H9 (cell line): Measurements from ENCODE around the gene MAP2. TPM values are rescaled to one million over a fixed set of nuclear protein-coding genes. Genes with fewer than 3 reads are reported as not detected.

Experiments
- DNase-seq: peaks from one replicate; pipeline ENCODE4 v3.0.0-alpha.2; 2017
- H2AFZ ChIP-seq: one replicate; pipeline ENCODE4 v1.6.1; 2013; ENCODE audit warnings: mild to moderate bottlenecking, low read length, control low read depth, moderate library complexity
- H2AK5ac ChIP-seq: 2 replicates; pipeline ENCODE4 v1.6.1; 2013; ENCODE audit warnings: low read length, control low read depth, mixed read lengths; ENCODE audit not compliant: insufficient read length
- H2BK120ac ChIP-seq: one replicate; pipeline ENCODE4 v1.6.1; 2013; ENCODE audit warnings: low read depth, mild to moderate bottlenecking, low read length, control low read depth, inconsistent platforms; ENCODE audit not compliant: poor library complexity, severe bottlenecking
- H2BK12ac ChIP-seq: 2 replicates; pipeline ENCODE4 v1.6.1; 2013; ENCODE audit warnings: low read length, control low read depth, mixed read lengths, low read depth; ENCODE audit not compliant: insufficient read length
- H2BK15ac ChIP-seq: 2 replicates; pipeline ENCODE4 v1.6.1; 2013; ENCODE audit warnings: low read depth, low read length, control low read depth
- H2BK20ac ChIP-seq: one replicate; pipeline ENCODE4 v1.6.1; 2013; ENCODE audit warnings: low read depth, mild to moderate bottlenecking, low read length, control low read depth, inconsistent platforms; ENCODE audit not compliant: poor library complexity, severe bottlenecking
- H2BK5ac ChIP-seq: 2 replicates; pipeline ENCODE4 v1.6.1; 2013; ENCODE audit warnings: low read length, control low read depth, mixed read lengths; ENCODE audit not compliant: insufficient read length
- H3K14ac ChIP-seq: 2 replicates; pipeline ENCODE4 v1.6.1; 2013; ENCODE audit warnings: low read length, control low read depth; ENCODE audit not compliant: insufficient read depth
- H3K18ac ChIP-seq: 2 replicates; pipeline ENCODE4 v1.6.1; 2013; ENCODE audit warnings: low read depth, mild to moderate bottlenecking, mixed read lengths, low read length, control low read depth; ENCODE audit not compliant: insufficient read length
- H3K23ac ChIP-seq: 2 replicates; pipeline ENCODE4 v1.6.1; 2013; ENCODE audit warnings: low read length, control low read depth, mixed read lengths, low read depth; ENCODE audit not compliant: insufficient read length
- H3K23me2 ChIP-seq: 2 replicates; pipeline ENCODE4 v1.6.1; 2013; ENCODE audit warnings: low read depth, mild to moderate bottlenecking, mixed read lengths, low read length, control low read depth; ENCODE audit not compliant: insufficient read length, poor library complexity, severe bottlenecking
- H3K27ac ChIP-seq: 2 replicates; pipeline ENCODE4 v1.5.1; 2013; ENCODE audit warnings: low read length, control low read depth, mixed read lengths, low read depth; ENCODE audit not compliant: insufficient read length
- H3K27me3 ChIP-seq: 2 replicates; pipeline ENCODE4 v1.6.1; 2013; ENCODE audit warnings: low read length, control low read depth, inconsistent platforms; ENCODE audit not compliant: insufficient read depth
- H3K4ac ChIP-seq: 2 replicates; pipeline ENCODE4 v1.6.1; 2013; ENCODE audit warnings: low read depth, mild to moderate bottlenecking, control low read depth, inconsistent platforms, low read length, moderate library complexity
- H3K4me1 ChIP-seq: 2 replicates; pipeline ENCODE4 v1.6.1; 2013; ENCODE audit warnings: low read length, control low read depth, inconsistent platforms; ENCODE audit not compliant: insufficient read depth
- H3K4me2 ChIP-seq: 2 replicates; pipeline ENCODE4 v1.6.1; 2013; ENCODE audit warnings: low read length, control low read depth, mixed read lengths; ENCODE audit not compliant: insufficient read length, insufficient read depth
- H3K56ac ChIP-seq: 2 replicates; pipeline ENCODE4 v1.6.1; 2013; ENCODE audit warnings: low read depth, mild to moderate bottlenecking, mixed read lengths, low read length, control low read depth; ENCODE audit not compliant: insufficient read length
- H3K79me1 ChIP-seq: 2 replicates; pipeline ENCODE4 v1.6.1; 2013; ENCODE audit warnings: low read depth, mild to moderate bottlenecking, moderate library complexity, low read length, control low read depth, inconsistent platforms; ENCODE audit not compliant: insufficient read depth, poor library complexity, severe bottlenecking
- H3K79me2 ChIP-seq: 2 replicates; pipeline ENCODE4 v1.6.1; 2013; ENCODE audit warnings: low read length, control low read depth, inconsistent platforms; ENCODE audit not compliant: insufficient read depth
- H3K9ac ChIP-seq: 2 replicates; pipeline ENCODE4 v1.6.1; 2013; ENCODE audit warnings: low read length, control low read depth, mixed read lengths; ENCODE audit not compliant: insufficient read length; ENCODE audit errors: extremely low read depth
- H3K9me3 ChIP-seq: one replicate; pipeline ENCODE4 v1.6.1; 2013; ENCODE audit warnings: low read depth, low read length, inconsistent platforms; ENCODE audit not compliant: control insufficient read depth
- H3T11ph ChIP-seq: one replicate; pipeline ENCODE4 v1.6.1; 2013; ENCODE audit warnings: mild to moderate bottlenecking, low read length, control low read depth, inconsistent platforms
- H4K20me1 ChIP-seq: one replicate; pipeline ENCODE4 v1.6.1; 2013; ENCODE audit not compliant: control insufficient read depth, insufficient read length, insufficient read depth
- H4K5ac ChIP-seq: 2 replicates; pipeline ENCODE4 v1.6.1; 2013; ENCODE audit warnings: low read depth, mild to moderate bottlenecking, mixed read lengths, low read length, control low read depth; ENCODE audit not compliant: insufficient read length
- H4K8ac ChIP-seq: replicated peaks from 2 replicates; pipeline ENCODE4 v1.6.1; 2013; ENCODE audit warnings: low read length, control low read depth, mixed read lengths, low read depth; ENCODE audit not compliant: insufficient read length
- H4K91ac ChIP-seq: 2 replicates; pipeline ENCODE4 v1.6.1; 2013; ENCODE audit warnings: low read depth, mild to moderate bottlenecking, moderate library complexity, mixed read lengths, low read length, control low read depth; ENCODE audit not compliant: insufficient read length
- H3K27ac Mint-ChIP-seq, 3 experiments: 2 replicates in 2 of 3; 3 replicates in 1 of 3; pipeline ENCODE4 v1.8.0; 2020 to 2021; ENCODE audit warnings: mixed read lengths in 3 of 3, mild to moderate bottlenecking in 1 of 3, moderate library complexity in 1 of 3
- H3K27me3 Mint-ChIP-seq: 2 replicates; pipeline ENCODE4 v1.8.0; 2021; ENCODE audit warnings: low read depth, mild to moderate bottlenecking, moderate library complexity, mixed read lengths
- H3K36me3 Mint-ChIP-seq, 3 experiments: 2 replicates in 2 of 3; 3 replicates in 1 of 3; pipeline ENCODE4 v1.8.0; 2020 to 2021; ENCODE audit warnings: low read depth in 3 of 3, mixed read lengths in 3 of 3; ENCODE audit not compliant: insufficient read depth in 1 of 3
- H3K4me1 Mint-ChIP-seq, 2 experiments: 2 replicates each; pipeline ENCODE4 v1.8.0; 2020; ENCODE audit warnings: mixed read lengths in 2 of 2
- H3K4me3 Mint-ChIP-seq, 2 experiments: 2 replicates in 1 of 2; 3 replicates in 1 of 2; pipeline ENCODE4 v1.8.0; 2020 to 2021; ENCODE audit warnings: mild to moderate bottlenecking in 2 of 2, mixed read lengths in 2 of 2, moderate library complexity in 1 of 2
- H3K9me3 Mint-ChIP-seq, 2 experiments: 2 replicates in 1 of 2; 3 replicates in 1 of 2; pipeline ENCODE4 v1.8.0; 2020; ENCODE audit warnings: mild to moderate bottlenecking in 2 of 2, mixed read lengths in 2 of 2, moderate library complexity in 1 of 2
- CTCF ChIP-seq: fragments of 200-600 bp; sonication (generic); conservative IDR thresholded peaks from 3 replicates; pipeline ENCODE4 v1.8.0; 2021; ENCODE audit warnings: antibody characterized with exemption, mild to moderate bottlenecking
- WGBS: extraction: QIAGEN DNeasy Blood & Tissue Kit; methylation state at CpG from one replicate; pipeline ENCODE4 v1.1.7; 2013; ENCODE audit warnings: missing lambda C conversion rate, low lambda C conversion rate, mixed read lengths; ENCODE audit not compliant: insufficient read length; ENCODE audit errors: extremely low coverage; 5-methylcytosine and 5-hydroxymethylcytosine counted together
- total RNA-seq: library from RNA; stranded (reverse); gene quantifications from 2 replicates; pipeline ENCODE4 v1.2.1, GENCODE V29; 2021

Gene MAP2
- total RNA-seq, 1 experiment from 2014 or later = 0.87 TPM

GRCh38 chr2:209633911-209634310, 210.1 kb downstream of the MAP2 start:
- Histone ChIP-seq H3K23me2 (no peaks in the 10 kb centered on the region), H3K18ac (no peak overlapping the region), H3K56ac (no peak overlapping the region), H4K5ac (no peak overlapping the region), H2BK12ac (no peak overlapping the region), H3K9ac (no peak overlapping the region), H2AFZ (no peak overlapping the region), H4K91ac (no peak overlapping the region), H3K79me2 (no peaks in the 10 kb centered on the region), H4K20me1 (no peaks in the 10 kb centered on the region), H3K27ac (no peak overlapping the region), H3K79me1 (no peaks in the 10 kb centered on the region), H3K9me3 (no peaks in the 10 kb centered on the region), H3K14ac (no peak overlapping the region), H2BK120ac (no peak overlapping the region), H2BK5ac (no peak overlapping the region), H3K4me2 (no peak overlapping the region), H3T11ph (no peak overlapping the region), H3K4ac (no peak overlapping the region), H3K23ac (no peak overlapping the region), H4K8ac (no peak overlapping the region), H3K27me3 (no peaks in the 10 kb centered on the region), H2AK5ac (no peak overlapping the region), H2BK15ac (no peak overlapping the region), H2BK20ac (no peak overlapping the region), H3K4me1 (no peaks in the 10 kb centered on the region)
- no peak for DNase-seq
- Mint-ChIP-seq H3K9me3 (no peaks in the 10 kb centered on the region), H3K4me3 (no peak overlapping the region), H3K4me1 (peaks cover 11 to 19% of the 10 kb centered on the region in 2 experiments), H3K36me3 (no peaks in the 10 kb centered on the region), H3K27ac (no peak overlapping the region), H3K27me3 (peaks cover 2% of the 10 kb centered on the region)
- no CpG with 5 or more reads among the region's 2 CpGs for WGBS
- TF ChIP-seq CTCF = no peak
